Endometrium (tissue), 2 donors: ENCODE results near the gene ZNF513.

Experiments used
- FAIRE-seq: peaks from 2 replicates; lab custom pipeline; 2012; peaks lifted over from hg19 to GRCh38; lab: Jason Lieb, UNC
- donor health status: control.
- donor health status: control.

Gene ZNF513

GRCh38 chr2:27381577-27382181 is 1.1 kb upstream of the ZNF513 start:
- no peak for FAIRE-seq

DNA sequence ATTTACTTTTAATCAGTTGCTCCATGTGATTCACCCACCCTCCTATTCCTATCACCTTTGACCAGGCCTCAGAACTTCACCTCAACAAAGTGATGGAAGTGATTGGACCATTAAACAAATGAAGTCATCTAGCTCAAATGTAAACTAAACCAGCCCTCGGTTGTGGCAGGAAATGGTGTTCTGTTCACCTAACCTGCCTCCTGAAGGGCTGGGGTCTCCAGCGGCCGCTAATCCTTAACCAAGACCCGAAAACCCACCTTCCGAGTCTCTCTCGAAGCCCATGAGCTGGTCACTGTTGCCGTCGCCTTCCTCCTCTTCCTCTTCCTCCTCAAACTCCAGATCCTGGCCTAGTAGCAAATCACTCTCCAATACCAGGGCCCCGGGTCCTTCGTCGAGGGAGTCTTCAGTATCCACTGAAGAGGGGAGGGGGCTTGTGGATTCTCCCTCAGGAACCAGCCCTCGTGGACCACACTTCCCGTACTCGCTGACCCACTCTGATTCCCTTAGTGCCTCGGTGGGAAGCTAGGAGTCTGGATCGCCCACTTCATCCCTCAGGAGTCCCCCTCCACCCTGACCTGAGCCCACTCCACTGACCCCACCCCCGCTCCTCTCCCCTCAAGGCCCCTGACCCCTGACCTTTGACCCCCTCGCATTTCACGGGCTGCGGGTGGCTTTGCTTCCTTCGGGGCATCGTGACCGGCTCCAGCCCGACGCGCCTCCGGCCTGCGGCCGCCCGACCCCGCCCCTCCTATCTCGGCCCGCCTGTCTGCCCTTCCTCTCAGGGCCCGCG is 503 bp downstream of the ZNF513 start:
- no peak for FAIRE-seq

GRCh38 chr2:27379383-27379835 is 1.1 kb downstream of the ZNF513 start:
- no peak for FAIRE-seq

GRCh38 chr2:27378809-27379290 is 1.7 kb downstream of the ZNF513 start:
- no peak for FAIRE-seq

GRCh38 chr2:27378096-27378808 is 2.3 kb downstream of the ZNF513 start:
- no peak for FAIRE-seq

DNA sequence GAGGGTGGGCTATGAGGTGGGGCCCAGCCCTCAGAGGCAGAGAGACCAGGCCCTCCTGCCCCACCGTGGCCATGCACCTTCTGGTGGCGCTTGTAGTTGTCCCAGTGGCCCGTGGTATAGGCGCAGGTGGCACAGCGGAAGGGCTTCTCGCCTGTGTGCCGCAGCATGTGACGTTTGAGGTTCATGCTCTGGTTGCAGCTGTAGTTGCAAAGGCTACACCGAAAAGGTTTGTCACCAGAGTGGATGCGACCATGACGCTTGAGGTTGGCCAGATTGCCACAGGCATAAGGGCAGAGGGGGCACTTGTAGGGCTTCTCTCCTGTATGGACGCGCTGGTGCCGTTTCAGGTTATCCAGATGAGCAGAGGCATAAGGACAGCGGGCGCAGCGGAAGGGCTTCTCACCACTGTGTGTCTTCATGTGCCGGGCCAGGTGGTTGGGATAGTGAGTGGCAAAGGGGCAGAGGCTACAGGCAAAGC is 2.9 kb downstream of the ZNF513 start:
- no peak for FAIRE-seq

DNA sequence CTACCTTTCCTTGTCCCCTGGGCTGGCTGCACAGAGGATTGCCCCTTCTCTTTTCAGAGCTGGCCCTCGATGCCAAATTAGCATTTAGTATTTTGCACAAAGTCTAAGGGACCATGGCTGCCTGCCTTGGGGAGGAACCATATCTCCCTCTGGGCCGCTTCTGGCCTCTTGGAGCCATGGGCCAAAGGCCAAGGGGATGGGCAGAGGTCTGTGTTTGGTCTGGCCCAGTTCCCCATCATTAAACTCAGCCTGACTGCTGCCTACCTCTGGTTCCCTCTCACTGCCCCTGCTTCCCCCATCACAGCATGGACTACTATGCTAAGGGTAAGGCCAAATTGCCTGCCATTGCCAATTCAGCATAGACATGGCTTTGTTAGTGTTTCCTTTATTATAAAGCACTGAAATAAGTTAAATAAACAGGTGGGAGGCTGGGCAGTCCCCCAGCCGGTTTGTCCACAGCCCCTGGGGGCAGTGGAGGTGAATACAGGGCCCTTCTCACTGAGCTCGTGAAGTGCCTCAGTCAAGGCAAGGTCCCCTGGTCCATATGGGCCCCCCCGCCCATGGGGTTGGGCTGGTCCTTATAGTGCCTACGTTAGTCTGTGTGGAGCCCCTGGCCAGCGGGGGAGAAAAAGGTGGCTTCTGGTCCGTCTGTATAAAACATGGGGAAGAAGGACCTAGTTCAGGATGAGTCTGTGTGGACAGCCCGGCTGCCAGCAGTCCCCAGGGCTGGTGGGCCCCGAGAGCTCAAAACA is 3.5 kb downstream of the ZNF513 start:
- no peak for FAIRE-seq

- FAIRE-seq = no peak
Measured at GRCh38 chr2:27376151-27376865, 4.2 kb downstream of the ZNF513 start.

GRCh38 chr2:27375513-27376099 is 4.9 kb downstream of the ZNF513 start:
- FAIRE-seq = no peak

DNA sequence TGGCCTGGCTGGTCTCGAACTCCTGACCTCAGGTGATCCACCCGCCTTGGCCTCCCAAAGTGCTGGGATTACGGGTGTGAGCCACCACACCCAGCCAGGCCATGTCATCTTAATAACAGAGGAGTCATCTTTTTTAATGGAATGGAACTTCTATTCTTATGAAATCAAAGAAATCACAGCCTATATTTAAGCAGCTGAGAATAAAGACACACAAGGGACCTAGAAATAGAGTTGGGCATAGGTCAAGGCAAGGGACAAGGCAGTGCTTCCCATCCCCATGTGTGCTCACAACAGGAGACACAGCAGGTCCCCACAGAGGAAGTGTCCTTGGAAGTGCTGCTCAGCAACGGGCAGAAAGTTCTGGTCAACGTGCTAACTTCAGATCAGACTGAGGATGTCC is 7.0 kb downstream of the ZNF513 start:
- FAIRE-seq = no peak

DNA sequence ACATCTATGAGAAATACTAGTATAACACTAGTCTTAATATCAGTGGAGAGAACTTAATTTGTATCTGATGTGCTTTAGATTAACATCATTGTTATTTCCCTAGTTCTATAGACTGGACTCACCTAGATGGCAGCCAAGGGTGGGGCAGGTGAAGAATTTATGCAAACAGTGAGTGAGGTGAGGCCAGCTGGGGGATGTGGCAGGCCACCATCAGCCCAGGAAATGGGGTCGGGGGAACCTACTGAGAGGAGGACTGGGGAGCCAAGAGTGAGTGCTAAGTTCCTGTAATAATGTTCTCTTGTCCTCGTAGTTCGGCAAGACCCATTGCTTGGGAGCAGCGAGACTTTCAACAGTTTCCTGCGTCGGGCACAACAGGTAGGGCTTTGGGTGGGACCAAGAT is 7.6 kb downstream of the ZNF513 start:
- FAIRE-seq = no peak

DNA sequence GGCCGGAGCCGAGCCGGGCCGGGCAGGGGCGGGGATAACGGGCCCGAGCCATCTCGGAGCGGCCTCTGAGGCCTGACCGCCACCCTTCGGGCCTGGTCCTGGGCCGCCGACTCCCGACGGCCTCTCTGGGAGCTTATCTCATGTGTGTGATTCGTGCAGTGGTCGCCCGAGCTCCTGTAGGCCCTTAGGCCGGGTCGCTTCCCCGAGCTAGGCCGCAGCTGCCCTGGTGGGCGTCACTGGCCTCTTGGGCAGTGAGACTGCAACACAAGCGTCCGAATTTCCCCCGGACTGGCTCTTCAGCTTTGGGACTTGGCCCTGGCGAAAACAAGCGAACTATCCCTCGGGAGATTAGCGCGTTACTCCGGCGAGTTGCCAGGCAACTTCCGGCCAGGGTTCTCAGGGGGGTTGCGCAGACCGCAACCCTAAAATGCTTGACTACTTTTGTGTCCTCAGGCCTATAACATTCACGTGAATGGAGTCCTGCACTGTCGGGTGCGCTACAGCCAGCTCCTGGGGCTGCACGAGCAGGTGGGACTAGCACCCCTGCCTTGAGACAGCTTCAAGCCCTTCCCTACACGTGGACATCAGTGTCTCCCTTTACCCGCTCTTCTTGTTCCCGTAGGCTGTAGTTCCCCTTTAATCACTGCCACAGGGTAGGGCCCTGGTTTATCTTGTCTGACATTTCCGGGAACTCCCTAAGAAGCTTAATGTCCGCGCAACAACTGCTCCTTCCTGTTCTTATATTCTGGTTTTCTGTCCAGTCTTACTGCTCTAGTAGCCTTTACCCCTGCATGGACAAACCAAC is 9.5 kb downstream of the ZNF513 start:
- FAIRE-seq = no peak

DNA sequence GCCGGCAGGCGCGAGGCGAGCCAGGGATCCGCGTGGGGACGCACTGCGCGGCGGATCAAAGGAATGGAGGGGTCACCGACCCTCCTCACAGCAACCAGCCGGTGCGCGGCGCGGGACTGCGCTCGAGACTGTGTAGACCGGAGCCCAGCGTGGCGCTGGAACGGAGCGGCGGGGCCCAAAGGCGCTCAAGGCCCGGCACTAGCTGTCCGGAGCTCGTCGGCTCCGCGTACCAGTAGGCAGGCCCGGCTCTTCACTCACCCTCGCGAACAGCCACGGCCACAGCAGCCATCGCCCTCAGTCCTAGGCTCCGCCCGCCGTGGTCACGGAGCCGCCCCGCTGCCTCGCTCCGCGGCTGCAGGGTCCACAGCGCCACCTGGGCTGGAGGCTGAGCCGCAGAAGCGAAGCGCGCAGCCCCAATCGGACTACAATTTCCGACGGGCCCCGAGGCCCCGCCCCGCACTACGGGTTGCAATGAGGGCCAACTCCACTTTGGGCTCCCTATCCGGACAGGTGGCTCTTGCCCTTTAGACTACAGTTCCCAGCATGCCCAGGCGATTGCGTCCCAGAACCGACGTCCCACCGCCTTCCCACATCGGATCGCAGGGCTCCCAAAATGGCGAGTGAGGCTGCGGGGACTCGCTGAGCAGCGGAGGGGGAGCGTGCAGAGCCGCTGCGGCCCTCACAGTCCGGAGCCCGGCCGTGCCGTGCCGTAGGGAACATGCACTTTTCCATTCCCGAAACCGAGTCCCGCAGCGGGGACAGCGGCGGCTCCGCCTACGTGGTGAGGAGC is 10.3 kb downstream of the ZNF513 start, which contains the start of the genes EIF2B4 and SNX17:
TSS of gene EIF2B4 (minus strand) at position 313 of the 790 bp plus-strand sequence. CDS start at position 289, 24 bp downstream.
TSS of gene SNX17 (plus strand) at position 591 of the 790 bp plus-strand sequence. CDS start at position 719, 128 bp downstream.
- peak; percentile 91 for FAIRE-seq

DNA sequence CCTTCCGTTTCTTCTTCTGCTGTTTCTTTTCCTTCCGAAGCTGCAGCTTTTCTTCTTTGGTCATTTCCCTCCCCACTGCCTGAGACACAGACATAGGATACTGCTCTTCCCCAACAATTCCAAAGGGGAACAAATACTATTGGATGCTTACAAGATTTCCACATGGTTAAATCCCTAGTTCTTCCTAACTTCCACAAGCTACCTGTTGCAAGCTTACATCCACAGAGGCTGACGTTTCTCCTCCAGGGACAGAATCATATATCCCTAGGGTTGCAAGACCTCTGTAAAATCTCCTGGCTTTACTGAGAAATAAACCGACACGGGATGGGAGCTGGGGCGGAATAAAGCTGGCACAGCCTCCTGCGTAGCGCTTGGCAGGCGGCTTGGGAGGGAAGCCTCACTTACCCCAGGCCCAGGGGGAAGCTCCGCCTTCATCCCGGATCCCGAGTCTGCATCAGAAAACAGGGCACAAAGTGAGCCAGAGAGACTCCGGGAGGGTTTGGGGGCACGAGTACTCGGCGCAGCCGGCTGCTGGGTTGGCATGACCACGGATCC is 11.0 kb downstream of the ZNF513 start:
- no peak for FAIRE-seq

DNA sequence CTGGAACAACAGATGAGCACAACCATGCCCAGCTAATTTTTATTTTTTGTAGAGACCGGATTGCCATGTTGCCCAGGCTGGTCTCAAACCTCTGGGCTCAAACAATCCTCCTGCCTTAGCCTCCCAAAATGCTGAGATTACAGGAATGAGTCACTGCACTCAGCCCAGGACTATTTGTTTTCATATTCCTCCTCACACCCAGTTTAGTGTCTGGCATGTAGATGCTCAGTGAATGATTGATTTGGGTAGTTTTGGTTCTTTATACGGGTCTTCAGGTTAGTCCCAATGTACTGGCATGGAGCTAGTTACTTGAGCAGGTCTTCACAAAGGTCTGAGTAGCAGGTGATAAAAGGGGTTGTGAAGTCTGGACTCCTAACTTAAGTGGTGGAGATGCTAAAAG is 16.6 kb downstream of the ZNF513 start:
- no peak for FAIRE-seq

DNA sequence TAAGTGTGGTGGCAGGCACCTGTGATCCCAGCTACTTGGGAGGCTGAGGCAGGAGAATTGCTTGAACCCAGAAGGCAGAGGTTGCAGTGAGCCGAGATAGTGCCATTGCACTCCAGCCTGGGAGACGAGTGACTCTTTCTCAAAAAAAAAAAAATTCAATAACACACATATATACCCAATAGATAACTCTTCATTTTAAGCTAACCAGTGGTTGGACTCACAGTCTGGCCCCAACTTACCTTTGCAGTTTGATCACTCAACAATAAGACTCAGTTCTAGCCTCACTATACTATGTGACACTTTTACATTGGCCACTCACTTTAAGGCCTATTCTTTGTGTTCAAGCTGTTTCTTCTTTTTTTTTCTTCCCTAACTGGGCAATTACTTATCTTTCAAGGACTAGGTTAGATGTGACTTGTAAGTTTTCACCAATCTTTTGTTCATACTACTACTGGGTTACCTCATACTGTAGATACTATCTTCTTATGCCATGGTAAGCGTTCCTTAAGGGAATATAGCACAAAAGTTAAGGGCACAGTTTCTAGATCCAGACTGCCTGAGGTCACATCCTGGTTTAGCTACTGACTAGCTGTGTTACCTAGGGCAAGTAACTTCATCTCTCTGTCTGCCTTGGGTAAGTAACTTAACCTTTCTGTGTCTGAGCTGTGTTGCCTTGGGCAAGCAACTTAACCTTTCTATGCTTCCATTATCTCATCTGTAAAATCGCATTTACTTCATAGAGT is 17.7 kb downstream of the ZNF513 start:
- no peak for FAIRE-seq

DNA sequence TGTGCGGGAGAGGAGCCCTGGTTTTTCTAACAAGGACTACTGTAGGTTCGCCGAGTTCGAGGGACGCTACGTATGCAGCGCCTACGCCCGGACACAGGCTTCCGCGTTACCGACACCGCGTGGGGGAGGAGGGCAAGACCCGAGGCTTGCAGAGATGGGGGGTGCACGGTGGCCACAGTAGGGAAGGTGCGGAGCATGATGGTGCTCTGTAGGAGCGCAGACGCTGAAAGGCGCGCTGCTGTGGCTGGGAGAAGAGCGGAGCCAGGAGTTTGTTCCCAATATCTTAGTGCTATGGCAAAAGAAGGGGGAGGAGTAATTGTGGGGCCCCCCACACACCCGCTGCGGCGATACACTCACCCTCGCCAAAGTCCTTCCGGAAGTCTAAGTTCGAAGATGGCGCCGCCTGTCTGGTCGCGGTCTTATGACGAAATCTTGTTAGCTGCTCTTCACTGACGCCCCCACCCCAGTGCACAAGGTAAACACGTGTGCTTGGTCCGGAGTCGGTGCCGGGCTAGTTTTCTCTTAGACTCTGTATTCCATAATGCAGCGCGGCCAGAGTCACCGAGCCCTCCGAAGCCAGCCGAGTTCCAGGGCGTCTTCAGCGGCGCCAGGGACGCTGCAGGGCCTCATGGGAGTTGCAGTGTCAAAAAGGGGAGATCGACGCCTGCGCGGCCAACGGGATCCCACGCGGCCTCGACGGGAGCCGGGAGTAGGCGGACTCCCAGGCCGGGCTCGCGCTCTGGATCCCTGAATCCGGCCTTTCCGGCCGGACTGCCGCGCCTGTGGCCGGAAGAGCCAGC is 24.0 kb downstream of the ZNF513 start, which contains the start of gene GTF3C2:
TSS of gene GTF3C2 (minus strand) at position 383 of the 800 bp plus-strand sequence. CDS start 13,210 bp downstream, outside the sequence.
- FAIRE-seq = peak; percentile 21
